Peyer's patch (tissue), 4 donors: ENCODE data around the gene FANCM. TPM values are rescaled to one million over a fixed set of nuclear protein-coding genes. Genes with fewer than 3 reads are reported as not detected.

ENCODE experiments used
- DNase-seq, 3 donors: peaks; one replicate each; pipeline ENCODE4 v3.0.0-alpha.2; 2017 to 2019
- H3K27ac ChIP-seq, 4 donors: fragments of 200-600 bp; sonication (generic); one replicate each; pipeline ENCODE4 v1.5.1; 2016 to 2019
- H3K27me3 ChIP-seq, 2 donors: fragments of 200-600 bp; sonication (generic); one replicate each; pipeline ENCODE4 v1.5.1; 2019
- H3K36me3 ChIP-seq, 3 donors: fragments of 200-600 bp; sonication (generic); one replicate each; pipeline ENCODE4 v1.5.1; 2016 to 2019
- H3K4me1 ChIP-seq, 4 donors: fragments of 200-600 bp; sonication (generic); one replicate each; pipeline ENCODE4 v1.5.1; 2016 to 2019
- H3K4me3 ChIP-seq, 4 donors: fragments of 200-600 bp; sonication (generic); 1 replicate in 3 of 4; 2 replicates in 1 of 4; pipeline ENCODE4 v1.5.1; 2016 to 2019; ENCODE audit warnings: mild to moderate bottlenecking in 1 of 4
- H3K9me3 ChIP-seq, 4 donors: fragments of 200-600 bp; sonication (generic); one replicate each; pipeline ENCODE4 v1.5.1; 2016 to 2019; ENCODE audit warnings: mild to moderate bottlenecking in 1 of 4
- CTCF ChIP-seq, 6 experiments: fragments of 450-650 bp in 4 of 6; fragments of 200-600 bp in 2 of 6; sonication (generic) in 1 of 6; IDR thresholded peaks; one replicate each; pipeline ENCODE4 v1.5.1; 2017 to 2019; ENCODE audit warnings: antibody characterized with exemption in 6 of 6, mild to moderate bottlenecking in 3 of 6, moderate library complexity in 1 of 6
- POLR2A ChIP-seq, 2 donors: fragments of 450-650 bp; IDR thresholded peaks; one replicate each; pipeline ENCODE4 v1.5.1; 2017; ENCODE audit warnings: antibody characterized with exemption in 2 of 2, mild to moderate bottlenecking in 2 of 2, moderate library complexity in 2 of 2
- total RNA-seq, 4 donors: library from RNA; depleted of rRNA; stranded (reverse); fragments of >200 nt; gene quantifications; one replicate each; pipeline ENCODE4 v1.1.0, GENCODE V29; 2016

FANCM gene
- total RNA-seq, 4 donors from 2014 or later: 7.3 to 18.2 (median 9.7) TPM

DNA sequence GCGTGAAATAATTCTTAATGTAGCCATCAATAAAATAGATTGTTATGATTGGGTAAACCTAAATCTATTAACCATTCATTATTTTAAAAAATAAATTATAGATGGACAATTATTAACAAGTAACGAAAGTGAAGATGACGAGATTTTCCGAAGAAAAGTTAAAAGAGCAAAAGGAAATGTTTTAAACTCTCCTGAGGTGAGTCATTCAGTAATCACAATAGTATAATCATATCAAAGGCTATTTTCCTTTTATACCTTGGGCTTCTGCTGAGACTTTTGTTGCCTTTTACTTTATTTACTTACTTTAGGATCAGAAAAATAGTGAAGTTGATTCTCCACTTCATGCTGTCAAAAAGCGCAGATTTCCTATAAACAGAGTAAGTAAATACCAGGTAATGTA, 45.6 kb downstream of the FANCM start:
- H3K36me3 ChIP-seq: no peaks in the 10 kb centered on the region
- TF ChIP-seq POLR2A (IDR thresholded peaks at IDR 0.05): no peak
- no peak for TF ChIP-seq CTCF (IDR thresholded peaks at IDR 0.05)
- no peaks in the 10 kb centered on the region for H3K4me1 ChIP-seq
- no peak overlapping the region for H3K4me3 ChIP-seq
- no peaks in the 10 kb centered on the region for H3K27me3 ChIP-seq
- no peaks in the 10 kb centered on the region for H3K9me3 ChIP-seq
- DNase-seq: no peak
- H3K27ac ChIP-seq: no peak overlapping the region

DNA sequence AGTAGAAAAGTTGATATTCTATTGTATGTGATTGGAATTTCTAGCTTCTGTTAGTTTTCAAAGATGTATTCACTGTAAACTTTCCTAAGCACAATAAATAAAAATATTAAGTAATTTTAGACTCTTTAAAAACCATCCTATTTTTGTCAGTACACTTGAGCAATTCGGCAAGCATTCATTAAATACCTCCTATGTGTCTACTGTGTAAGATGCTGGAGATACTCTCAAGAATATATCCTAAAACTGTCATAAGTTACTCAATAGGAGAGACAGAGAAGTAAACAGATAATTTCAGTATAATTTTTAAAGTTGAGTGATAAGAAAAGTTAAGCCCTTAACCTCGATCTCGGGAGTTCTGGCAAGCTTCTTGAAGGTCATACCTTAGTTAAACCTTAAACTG, 46.1 kb downstream of the FANCM start:
- H3K27me3 ChIP-seq: no peaks in the 10 kb centered on the region
- H3K27ac ChIP-seq: no peak overlapping the region
- DNase-seq: no peak
- TF ChIP-seq POLR2A (IDR thresholded peaks at IDR 0.05) (no peak), CTCF (IDR thresholded peaks at IDR 0.05) (no peak)
- H3K4me3 ChIP-seq: no peak overlapping the region
- no peaks in the 10 kb centered on the region for H3K4me1 ChIP-seq
- H3K36me3 ChIP-seq: no peaks in the 10 kb centered on the region
- H3K9me3 ChIP-seq: no peaks in the 10 kb centered on the region

DNA sequence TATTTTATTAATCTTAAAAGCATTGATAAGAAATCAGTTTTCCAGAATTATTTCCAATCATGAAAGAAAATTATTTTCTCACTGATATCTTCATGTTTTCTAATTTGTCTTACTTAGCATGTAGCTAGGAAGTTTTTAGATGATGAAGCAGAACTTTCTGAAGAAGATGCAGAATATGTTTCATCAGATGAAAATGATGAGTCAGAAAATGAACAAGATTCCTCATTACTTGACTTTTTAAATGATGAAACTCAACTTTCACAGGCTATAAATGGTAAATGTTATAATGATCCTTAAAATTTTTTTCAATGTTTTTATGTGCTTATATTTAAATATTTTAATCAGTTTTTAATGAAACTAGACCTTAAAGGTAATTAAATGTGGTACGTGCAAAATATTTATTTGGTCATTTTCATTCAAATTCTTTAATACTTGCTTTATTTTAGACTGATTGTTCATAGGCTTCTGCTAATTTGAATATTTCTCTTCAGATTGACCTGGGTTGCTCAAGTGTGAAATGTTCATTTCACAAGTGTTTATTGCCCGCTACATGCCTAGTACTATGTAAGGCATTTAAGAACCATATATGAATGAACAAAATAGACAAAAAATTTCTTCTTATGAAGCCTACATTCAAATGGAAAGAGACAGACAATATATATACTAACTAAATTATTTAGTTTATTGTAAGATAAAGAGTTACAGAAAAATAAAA, 49.5 kb downstream of the FANCM start:
- H3K36me3 ChIP-seq: peaks cover 0 to 9% (median 0%) of the 10 kb centered on the region in 3 donors
- DNase-seq: no peak
- no peaks in the 10 kb centered on the region for H3K9me3 ChIP-seq
- no peak overlapping the region for H3K4me3 ChIP-seq
- no peaks in the 10 kb centered on the region for H3K27me3 ChIP-seq
- H3K27ac ChIP-seq: no peak overlapping the region
- TF ChIP-seq POLR2A (IDR thresholded peaks at IDR 0.05) (no peak), CTCF (IDR thresholded peaks at IDR 0.05) (no peak)
- H3K4me1 ChIP-seq: no peaks in the 10 kb centered on the region

DNA sequence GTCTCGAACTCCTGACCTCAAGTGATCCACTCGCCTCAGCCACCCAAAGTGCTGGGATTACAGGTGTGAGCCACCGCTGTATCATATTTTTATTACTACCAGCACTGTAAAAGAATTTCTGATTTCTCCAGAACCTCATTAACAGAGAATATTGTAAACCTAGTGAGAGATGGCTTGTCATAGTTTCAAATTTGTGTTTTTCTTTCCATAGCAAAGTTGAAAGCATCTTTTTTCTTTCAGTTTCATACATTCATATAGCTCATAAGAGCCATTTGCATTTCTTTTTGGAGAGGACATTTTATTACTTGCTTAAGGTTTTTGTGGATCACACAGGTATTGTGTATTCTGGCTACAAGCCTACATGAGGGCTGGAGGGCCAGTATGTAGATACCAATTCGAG, 59.2 kb downstream of the FANCM start:
- no peak overlapping the region for H3K27ac ChIP-seq
- H3K36me3 ChIP-seq: no peaks in the 10 kb centered on the region
- no peaks in the 10 kb centered on the region for H3K27me3 ChIP-seq
- no peaks in the 10 kb centered on the region for H3K9me3 ChIP-seq
- no peak for DNase-seq
- H3K4me3 ChIP-seq: no peak overlapping the region
- no peaks in the 10 kb centered on the region for H3K4me1 ChIP-seq
- TF ChIP-seq CTCF (IDR thresholded peaks at IDR 0.05): no peak
- TF ChIP-seq POLR2A (IDR thresholded peaks at IDR 0.05): no peak

- DNase-seq: no peak
- H3K36me3 ChIP-seq: no peaks in the 10 kb centered on the region
- H3K9me3 ChIP-seq: no peaks in the 10 kb centered on the region
- H3K4me1 ChIP-seq: no peaks in the 10 kb centered on the region
- TF ChIP-seq CTCF (IDR thresholded peaks at IDR 0.05) (no peak), POLR2A (IDR thresholded peaks at IDR 0.05) (no peak)
- H3K27ac ChIP-seq: no peak overlapping the region
- no peak overlapping the region for H3K4me3 ChIP-seq
- H3K27me3 ChIP-seq: no peaks in the 10 kb centered on the region
Observed at GRCh38 chr14:45198551-45198950, 62.8 kb downstream of the FANCM start.

DNA sequence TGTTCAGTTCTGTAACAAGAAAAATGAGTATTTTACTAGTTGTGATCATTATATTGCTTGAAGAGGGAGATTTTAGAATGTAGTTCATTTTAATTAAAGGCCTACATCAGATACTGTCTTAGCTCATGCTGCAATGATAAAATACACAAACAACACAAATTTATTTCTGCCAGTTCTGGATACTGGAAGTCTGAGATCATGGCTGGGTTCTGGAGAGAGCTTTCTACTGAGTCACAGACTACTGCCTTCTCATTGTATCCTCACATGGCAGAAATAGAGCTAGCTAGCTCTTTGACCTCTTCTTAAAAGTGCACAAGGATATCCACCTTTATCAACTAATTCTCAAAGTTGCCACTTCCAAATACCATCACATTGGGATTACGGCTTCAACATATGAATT, 63.5 kb downstream of the FANCM start:
- H3K9me3 ChIP-seq: no peaks in the 10 kb centered on the region
- H3K4me1 ChIP-seq: no peaks in the 10 kb centered on the region
- H3K36me3 ChIP-seq: no peaks in the 10 kb centered on the region
- no peaks in the 10 kb centered on the region for H3K27me3 ChIP-seq
- DNase-seq: no peak
- H3K4me3 ChIP-seq: no peak overlapping the region
- H3K27ac ChIP-seq: no peak overlapping the region
- TF ChIP-seq CTCF (IDR thresholded peaks at IDR 0.05): no peak
- no peak for TF ChIP-seq POLR2A (IDR thresholded peaks at IDR 0.05)
